Inflammatory macrophage treated with lipopolysaccharide for 1 hour (primary cell): ENCODE measurements around the gene DSCAML1.
A peak's percentile ranks its signal among the peaks of the same experiment; 100 is the strongest.
"Not testable (repeated sequence)": the region's sequence is repeated elsewhere in the genome, so short reads cannot be mapped to it uniquely, and the experiment has no call there.

Experiments used
- DNase-seq, 2 donors: peaks; one replicate each; pipeline ENCODE4 v3.0.0-alpha.2; 2020 to 2022

Gene DSCAML1

DNA sequence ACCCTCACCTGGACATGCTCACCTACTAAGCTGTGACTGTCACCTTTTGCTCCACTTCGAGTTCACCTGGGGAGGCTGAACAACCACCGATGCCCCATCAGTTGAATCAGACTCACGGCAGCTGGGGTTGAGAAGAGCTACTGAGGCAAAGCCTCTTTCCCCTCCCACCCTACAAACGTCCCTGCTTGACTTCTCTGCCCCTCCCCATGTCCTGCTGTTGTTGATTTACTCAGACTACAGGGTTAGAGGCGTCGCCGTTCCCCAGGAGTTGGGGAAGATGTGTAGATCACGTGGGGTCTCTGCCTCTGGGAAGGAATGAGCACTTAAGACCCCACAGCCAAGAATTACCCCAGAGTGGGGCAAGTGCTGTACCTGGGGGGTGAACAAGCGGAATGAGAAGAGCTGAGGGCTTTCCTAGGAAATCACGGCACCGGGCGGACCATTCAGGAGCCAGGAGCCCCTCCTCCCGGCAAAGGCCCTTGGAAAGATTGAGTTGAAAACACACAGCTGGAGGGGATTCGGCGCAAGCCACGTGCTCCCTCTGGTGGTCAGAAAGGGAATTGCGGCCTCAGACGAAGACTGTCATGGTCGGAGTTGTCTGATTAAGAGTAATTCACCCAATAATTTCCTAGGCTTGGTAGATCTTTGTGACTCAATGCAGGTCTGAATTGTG lies 20.5 kb upstream of the DSCAML1 start:
- DNase-seq: peak; percentile 95 to 100

- DNase-seq: peak in 1 of 2 donors; percentile 55
Measured at GRCh38 chr11:117816846-117817367, 19.9 kb upstream of the DSCAML1 start.

GRCh38 chr11:117816151-117816741 lies 19.2 kb upstream of the DSCAML1 start:
- no peak for DNase-seq

DNA sequence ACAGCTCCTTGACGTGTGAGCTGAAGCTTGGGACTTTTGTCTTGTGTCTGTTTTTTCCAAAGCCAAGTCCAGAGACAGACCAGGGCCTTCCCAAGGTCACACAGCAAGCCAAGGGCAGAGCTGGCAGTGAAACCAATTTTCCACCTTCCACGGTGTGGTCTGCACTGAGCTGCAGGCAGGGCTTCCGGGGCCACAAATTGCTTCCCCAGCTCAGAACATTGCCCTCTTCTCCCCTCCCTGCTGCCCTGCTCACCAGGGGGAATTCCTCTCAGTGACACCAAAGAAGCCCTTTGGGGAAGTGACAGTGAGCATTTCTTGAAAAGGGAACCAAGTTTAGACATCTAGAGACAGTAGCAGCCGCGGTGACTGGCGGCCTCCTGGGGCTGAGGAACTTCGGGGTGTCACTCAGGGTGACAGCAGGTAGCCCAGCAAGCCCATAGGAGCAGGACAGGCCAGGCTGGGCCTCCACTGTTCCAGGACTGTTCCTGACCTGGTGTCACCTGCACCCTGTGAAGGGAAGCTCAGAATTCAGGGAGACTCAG lies 18.3 kb upstream of the DSCAML1 start:
- peak; percentile 94 to 96 for DNase-seq

- no peak for DNase-seq
Measured at GRCh38 chr11:117814766-117815261, 17.8 kb upstream of the DSCAML1 start.

GRCh38 chr11:117814204-117814765 lies 17.3 kb upstream of the DSCAML1 start:
- no peak for DNase-seq

GRCh38 chr11:117810056-117810451 lies 13.0 kb upstream of the DSCAML1 start:
- not testable (repeated sequence) for DNase-seq

GRCh38 chr11:117809236-117810055 lies 12.4 kb upstream of the DSCAML1 start:
- peak; percentile 76 to 81 for DNase-seq

- no peak for DNase-seq
Measured at GRCh38 chr11:117808784-117809183, 11.8 kb upstream of the DSCAML1 start.

GRCh38 chr11:117807482-117808327 lies 10.7 kb upstream of the DSCAML1 start:
- DNase-seq: peak in 1 of 2 donors; percentile 95

DNA sequence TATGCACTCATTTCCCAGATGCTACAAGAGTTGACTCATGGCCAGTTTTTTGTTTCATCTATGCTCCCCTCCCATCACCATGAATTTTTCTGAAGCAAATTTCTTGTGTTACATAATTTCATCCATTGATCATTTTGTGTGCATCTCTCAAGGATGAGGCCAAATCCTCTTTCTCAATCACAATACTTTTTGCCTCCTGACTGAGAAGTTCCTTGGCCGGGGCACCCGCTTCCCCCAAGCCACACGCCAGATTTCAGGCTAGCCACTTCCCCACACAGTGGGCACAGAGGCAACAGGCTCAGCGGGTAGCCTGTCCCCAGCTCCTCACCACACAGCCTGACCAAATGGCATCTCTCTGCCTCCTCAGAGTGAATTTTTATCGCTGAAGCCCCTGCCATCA lies 9.8 kb upstream of the DSCAML1 start:
- peak; percentile 72 to 82 for DNase-seq

DNA sequence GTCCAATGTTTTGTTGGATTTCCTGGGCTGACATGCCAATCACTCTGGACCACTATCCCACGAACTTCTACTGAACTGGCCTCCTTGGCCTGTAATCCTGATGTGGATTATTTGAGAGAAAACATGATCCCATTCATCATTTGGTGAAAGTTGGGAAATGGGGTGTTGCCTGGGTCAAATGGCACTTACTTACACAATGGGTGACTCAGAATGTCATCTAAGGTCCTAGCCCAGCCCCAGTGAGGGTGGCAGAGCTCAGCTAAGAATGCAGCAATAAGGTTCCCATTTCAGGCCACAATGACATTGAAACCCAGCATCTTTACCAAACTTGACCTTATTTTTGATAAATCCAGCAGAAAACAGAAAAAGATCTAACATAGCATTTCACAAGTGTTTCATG lies 8.0 kb upstream of the DSCAML1 start:
- peak; percentile 89 to 91 for DNase-seq

- no peak for DNase-seq
Measured at GRCh38 chr11:117803896-117804295, 6.9 kb upstream of the DSCAML1 start.

DNA sequence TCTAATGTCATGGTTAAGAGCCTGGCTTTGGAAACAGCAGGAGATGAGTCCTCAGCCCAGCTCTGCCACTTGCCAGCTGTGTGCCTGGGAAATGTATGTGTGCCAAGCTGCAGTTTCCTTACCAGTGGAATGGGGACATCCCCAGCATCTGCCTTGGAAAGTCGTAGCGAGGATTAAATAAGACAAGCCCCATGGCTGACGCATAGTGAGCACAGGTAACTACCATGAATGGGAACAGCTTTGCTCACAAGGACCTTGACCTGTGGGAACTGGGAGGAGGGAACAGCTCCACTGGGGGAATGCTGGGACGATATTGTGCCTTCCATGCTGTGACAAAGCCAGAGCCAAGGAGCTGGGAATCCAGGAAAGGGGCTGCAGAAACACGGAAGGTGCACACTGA lies 2.6 kb upstream of the DSCAML1 start:
- DNase-seq: no peak

DNA sequence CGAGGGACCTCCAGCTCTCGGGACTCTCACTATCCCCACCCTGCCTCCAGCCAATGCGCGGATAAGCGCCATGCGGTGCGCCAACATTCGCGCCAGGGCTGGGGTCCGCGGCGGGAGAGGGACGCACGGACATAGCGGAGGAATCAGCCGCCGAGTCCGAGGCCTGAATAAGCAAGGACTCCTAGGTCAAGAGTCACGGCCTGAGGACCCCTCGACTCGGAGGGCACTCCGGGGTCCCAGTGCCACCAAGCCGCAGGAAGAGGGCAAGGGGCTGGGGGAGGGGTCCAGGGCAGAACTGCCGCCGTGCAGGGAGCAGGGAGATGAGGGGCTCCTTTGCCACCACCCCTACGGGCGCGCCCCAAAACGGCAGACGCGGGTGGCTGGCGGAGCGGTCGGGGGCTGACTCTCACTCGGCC lies 552 bp downstream of the DSCAML1 start:
- no peak for DNase-seq

GRCh38 chr11:117795638-117796455 lies 1.2 kb downstream of the DSCAML1 start:
- DNase-seq: no peak

DNA sequence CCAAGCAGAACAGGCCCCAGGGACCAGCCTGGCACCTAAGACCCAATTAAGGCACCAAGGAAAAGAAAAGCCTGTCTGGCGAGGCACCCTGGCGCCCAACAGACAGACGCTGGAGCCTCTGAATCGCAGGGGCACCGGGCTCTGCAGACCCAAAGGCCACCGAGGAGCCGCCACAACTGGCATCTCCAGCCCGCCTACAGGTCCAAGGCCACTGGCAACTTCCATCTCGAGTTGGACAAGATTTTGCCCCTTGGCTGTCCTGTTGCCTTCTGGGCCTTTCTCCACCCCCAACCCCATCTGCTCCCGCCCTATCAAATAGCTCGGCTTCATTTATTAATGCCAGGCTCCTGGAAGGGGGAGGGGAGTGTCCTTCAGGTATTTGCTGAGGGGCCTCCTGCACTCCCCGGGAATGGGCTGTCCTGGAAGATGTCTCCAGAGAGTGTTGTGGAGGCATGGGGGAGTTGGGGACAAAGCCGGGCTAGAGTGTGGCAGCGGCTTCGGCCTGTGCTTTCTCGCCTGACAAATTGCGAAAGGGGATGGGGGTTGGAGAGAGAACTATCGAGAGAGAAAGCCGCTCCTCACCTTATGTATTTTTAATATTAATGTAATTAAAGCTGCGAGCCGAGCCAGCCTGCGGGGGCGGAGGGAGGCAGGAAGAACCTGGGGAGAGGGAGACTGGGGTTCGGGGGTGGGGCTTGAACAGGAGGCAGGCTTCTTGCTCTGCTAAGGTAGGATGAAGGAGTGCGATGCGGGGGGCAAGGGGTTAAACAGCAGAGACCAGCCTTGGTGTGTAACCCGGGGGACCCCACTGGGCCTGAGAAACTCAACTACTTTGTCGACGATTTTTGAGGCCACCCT lies 2.0 kb downstream of the DSCAML1 start:
- DNase-seq: no peak

- DNase-seq: no peak
Measured at GRCh38 chr11:117794135-117794534, 2.9 kb downstream of the DSCAML1 start.

- no peak for DNase-seq
Measured at GRCh38 chr11:117793583-117793982, 3.4 kb downstream of the DSCAML1 start.

GRCh38 chr11:117792992-117793391 lies 4.0 kb downstream of the DSCAML1 start:
- no peak for DNase-seq
